PC-3 (cell line): ENCODE data around the gene RBMS2. TPM values are rescaled to one million over a fixed set of nuclear protein-coding genes. Genes with fewer than 3 reads are reported as not detected.

ENCODE experiments used
- total RNA-seq: library from RNA; depleted of rRNA; stranded (reverse); fragments of >200 nt; gene quantifications from 2 replicates; pipeline ENCODE4 v1.2.3, GENCODE V29; 2014; rRNA removed

The RBMS2 gene
- total RNA-seq, 1 experiment from 2014 or later = 10.2 TPM

Other genes starting within 250 kb of the RBMS2 start
- gene CS, start 221.5 kb upstream of the RBMS2 start, total RNA-seq = 182 and 199 TPM in 2 replicates
- gene CNPY2, start 205.8 kb upstream of the RBMS2 start, total RNA-seq = 109 and 162 TPM in 2 replicates
- 15.3 and 27.1 TPM in 2 replicates for gene PAN2, start 187.8 kb upstream of the RBMS2 start, total RNA-seq
- 17.5 and 18.2 TPM in 2 replicates for gene IL23A, start 182.9 kb upstream of the RBMS2 start, total RNA-seq
- gene STAT2, start 161.7 kb upstream of the RBMS2 start, total RNA-seq = 68.8 and 73.1 TPM in 2 replicates
- gene APOF, start 159.0 kb upstream of the RBMS2 start, total RNA-seq = not detected in 2 replicates
- gene TIMELESS, start 72.4 kb upstream of the RBMS2 start, total RNA-seq = 26.5 and 29.5 TPM in 2 replicates
- not detected in 2 replicates for gene MIP, start 67.2 kb upstream of the RBMS2 start, total RNA-seq
- 3.4 and 3.7 TPM in 2 replicates for gene SPRYD4, start 53.2 kb upstream of the RBMS2 start, total RNA-seq
- gene GLS2, start 33.7 kb upstream of the RBMS2 start, total RNA-seq = 4.0 and 7.3 TPM in 2 replicates
- 33.8 and 43.0 TPM in 2 replicates for gene BAZ2A, start 108.5 kb downstream of the RBMS2 start, total RNA-seq
- gene ATP5F1B, start 124.2 kb downstream of the RBMS2 start, total RNA-seq = 981 and 1,046 TPM in 2 replicates
- gene PTGES3, start 166.5 kb downstream of the RBMS2 start, total RNA-seq = 165 and 172 TPM in 2 replicates
- gene NACA, start 203.5 kb downstream of the RBMS2 start, total RNA-seq = 839 and 1,420 TPM in 2 replicates
- gene PRIM1, start 230.5 kb downstream of the RBMS2 start, total RNA-seq = 25.0 and 32.3 TPM in 2 replicates
- 0.73 TPM in 1 of 2 replicates, not detected in the other for gene HSD17B6, start 241.5 kb downstream of the RBMS2 start, total RNA-seq